Subcutaneous adipose tissue (tissue), 4 donors: ENCODE results near the gene QTRT2. TPM values are rescaled to one million over a fixed set of nuclear protein-coding genes. Genes with fewer than 3 reads are reported as not detected.

ENCODE experiments used
- CTCF ChIP-seq: fragments of 450-650 bp; IDR thresholded peaks from one replicate; pipeline ENCODE4 v1.5.1; 2016; ENCODE audit warnings: low read depth, mild to moderate bottlenecking, control low read depth, antibody characterized with exemption, moderate library complexity
- total RNA-seq, 4 donors: library from RNA; depleted of rRNA; stranded (reverse); fragments of >200 nt; gene quantifications; one replicate each; pipeline ENCODE4 v1.1.0, GENCODE V29; 2016

The QTRT2 gene
- total RNA-seq, 4 donors from 2014 or later: 13.4 to 22.2 (median 18.1) TPM

GRCh38 chr3:114119776-114120175 lies 63.2 kb downstream of the QTRT2 start:
- no peak for TF ChIP-seq CTCF

- no peak for TF ChIP-seq CTCF
These were observed 63.7 kb downstream of the QTRT2 start for GRCh38 chr3:114120211-114120610.

- TF ChIP-seq CTCF: no peak
These were observed 65.6 kb downstream of the QTRT2 start for GRCh38 chr3:114122027-114122709.

- no peak for TF ChIP-seq CTCF
These were observed 69.9 kb downstream of the QTRT2 start for GRCh38 chr3:114126461-114126860.

GRCh38 chr3:114127517-114127916 lies 71.0 kb downstream of the QTRT2 start:
- no peak for TF ChIP-seq CTCF

- TF ChIP-seq CTCF: no peak
These were observed 71.7 kb downstream of the QTRT2 start for GRCh38 chr3:114128231-114128630.

DNA sequence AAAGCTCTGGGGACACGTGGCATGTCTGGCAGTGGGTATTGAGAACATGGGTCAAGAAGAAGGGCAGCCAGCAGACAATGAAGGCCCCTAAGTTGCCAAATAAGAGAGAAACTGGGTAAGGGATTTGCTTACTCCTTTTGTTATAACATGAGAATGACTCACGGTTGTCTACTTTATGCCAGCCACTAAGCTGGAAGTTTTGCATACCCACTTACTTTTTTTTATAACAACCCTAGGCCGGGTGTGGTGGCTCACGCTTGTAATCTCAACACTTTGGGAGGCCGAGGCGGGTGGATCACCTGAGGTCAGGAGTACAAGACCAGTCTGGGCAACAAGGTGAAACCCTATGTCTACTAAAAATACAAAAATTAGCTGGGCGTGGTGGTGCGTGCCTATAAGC lies 72.3 kb downstream of the QTRT2 start:
- no peak for TF ChIP-seq CTCF
